HK-2 (cell line): ENCODE measurements around the gene ARHGAP36.

Experiments
- DNase-seq: peaks from one replicate; pipeline ENCODE4 v3.0.0-alpha.2; 2018; ENCODE audit not compliant: unreplicated experiment

The ARHGAP36 gene, protein sequence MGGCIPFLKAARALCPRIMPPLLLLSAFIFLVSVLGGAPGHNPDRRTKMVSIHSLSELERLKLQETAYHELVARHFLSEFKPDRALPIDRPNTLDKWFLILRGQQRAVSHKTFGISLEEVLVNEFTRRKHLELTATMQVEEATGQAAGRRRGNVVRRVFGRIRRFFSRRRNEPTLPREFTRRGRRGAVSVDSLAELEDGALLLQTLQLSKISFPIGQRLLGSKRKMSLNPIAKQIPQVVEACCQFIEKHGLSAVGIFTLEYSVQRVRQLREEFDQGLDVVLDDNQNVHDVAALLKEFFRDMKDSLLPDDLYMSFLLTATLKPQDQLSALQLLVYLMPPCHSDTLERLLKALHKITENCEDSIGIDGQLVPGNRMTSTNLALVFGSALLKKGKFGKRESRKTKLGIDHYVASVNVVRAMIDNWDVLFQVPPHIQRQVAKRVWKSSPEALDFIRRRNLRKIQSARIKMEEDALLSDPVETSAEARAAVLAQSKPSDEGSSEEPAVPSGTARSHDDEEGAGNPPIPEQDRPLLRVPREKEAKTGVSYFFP

DNA sequence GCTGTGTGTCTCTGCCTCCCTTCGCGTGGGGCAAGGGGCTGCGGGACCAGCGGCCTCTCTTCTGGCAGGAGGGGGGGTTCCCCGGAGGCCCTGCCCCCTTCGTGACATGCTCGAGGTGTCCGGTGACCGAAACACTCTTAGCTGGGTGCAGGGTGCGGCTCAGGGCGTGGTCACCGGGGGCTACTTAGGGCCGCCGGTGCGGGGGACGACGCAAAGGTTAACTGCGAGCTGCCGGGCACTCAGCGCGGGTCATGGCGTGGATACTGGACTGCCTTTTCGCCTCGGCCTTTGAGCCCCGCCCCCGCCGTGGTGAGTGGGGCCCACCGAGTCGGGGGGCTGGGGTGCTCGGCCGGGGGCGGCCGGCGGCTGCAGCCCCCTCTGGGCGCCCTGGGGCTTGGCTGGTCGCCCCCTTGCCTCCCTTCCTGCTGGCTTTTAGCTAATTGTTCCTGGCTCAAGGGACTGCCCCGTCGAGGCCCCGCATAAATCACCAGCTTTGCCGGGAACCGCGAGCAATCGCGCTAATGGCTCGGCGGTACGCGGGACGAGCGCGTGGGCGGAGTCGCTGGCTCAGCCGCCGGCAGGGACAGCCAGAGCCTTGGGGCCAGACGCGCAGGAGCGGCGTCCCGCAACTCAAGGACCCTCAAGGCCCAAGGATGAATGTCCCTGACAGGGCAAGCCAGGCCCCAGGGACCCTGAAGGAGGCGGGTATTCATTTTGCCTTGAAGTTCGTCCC, at the start of gene ARHGAP36:
Gene ARHGAP36 (plus strand): TSS at position 211 of the 733 bp plus-strand sequence. CDS start 23,320 bp downstream, outside the sequence.
- no peak for DNase-seq

DNA sequence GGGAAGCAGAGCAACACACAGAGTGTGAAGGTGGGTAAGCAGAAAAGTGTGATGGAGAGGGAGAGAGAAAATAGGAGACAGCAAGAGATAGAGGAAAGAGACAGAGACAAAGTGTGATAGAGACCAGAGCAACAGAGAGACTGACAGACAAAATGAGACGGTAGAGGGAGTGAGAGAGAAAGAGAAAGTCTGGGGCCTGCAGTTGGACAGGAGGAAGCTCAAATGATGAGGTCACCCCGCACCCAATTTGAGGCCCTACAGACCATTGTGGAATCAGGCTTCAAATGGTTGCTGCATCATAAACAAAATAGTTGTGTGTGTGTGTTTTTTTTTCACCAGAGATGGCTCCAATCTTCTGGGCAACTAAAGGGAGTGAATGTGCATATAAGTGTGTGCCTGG, 48.0 kb upstream of the ARHGAP36 start:
- DNase-seq: no peak

DNA sequence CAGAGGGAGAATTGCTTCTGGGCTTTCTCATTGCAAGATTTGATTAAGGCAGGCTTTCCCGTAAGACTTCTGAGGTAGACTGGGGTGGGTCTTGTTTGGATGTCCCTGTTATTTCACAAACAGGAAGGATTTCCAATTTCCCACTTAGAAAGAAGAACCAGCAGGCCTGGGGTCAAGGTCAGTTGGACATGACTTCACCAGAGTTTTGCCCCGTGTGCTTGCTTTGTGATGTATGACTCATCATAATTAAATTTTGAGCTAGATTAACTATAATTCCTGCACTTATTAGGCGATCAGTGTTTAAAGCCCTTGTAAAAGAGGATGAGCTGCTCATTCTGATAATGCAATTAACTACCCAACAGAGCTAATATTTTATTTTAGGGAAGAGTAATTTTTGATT, 32.8 kb upstream of the ARHGAP36 start:
- DNase-seq: no peak

DNA sequence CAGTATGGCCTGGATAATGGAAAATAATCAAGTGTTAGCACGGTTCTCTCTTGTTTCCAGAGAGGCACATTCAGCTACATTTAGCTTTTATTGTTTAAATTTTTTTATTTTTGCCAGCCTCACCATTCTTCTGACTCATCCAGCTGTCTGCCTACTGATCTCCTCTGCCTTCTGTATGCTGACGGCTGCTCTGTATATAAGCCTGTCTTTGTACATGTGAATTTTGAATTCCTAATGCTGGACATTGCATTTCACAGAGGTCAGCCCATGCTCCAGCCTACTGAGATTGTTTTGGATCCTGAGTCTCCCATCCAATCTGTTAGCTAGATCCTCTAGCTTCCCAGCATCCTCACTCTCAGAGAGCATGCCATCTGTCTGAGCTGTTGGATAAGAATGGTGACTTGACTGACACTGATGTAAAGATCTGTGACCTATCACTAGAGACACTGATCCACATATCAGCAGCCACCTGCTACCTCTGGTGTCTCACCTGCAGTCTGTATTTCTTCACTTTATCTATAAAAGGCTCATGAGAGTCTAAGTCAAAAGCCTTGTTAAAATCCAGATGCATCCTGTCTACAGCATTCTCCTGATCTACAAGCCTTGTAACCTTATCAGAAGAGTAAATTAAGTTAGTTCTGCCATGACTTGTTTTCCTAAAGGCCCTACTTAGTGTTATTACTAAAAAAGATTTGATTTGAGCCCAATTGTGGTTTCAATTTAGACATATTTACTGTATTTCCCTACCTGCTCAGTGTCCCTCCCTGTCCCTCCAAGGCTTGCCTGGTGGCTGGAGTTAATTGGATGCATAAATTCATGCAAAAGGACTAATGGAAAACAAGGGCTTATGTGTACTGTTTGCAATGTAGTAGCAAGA, 25.6 kb upstream of the ARHGAP36 start:
- DNase-seq: no peak

DNA sequence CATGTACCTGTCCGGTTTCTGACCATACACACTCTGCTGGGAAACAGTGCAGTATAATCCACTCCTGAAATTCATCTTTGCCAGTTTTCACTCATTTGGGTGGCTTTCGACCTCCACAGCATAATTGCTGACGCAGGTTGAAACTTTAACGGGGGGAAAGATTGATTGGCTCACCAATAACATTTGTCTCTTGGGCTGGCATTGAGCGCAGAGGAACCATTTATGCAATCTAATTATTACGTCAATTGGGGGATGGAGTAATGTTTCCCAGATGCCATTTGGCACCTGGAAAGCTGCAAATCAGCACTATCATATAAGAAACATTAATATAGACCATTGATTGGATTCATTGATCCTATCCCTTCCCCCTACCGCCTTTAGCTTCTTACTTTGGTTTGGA, 24.1 kb upstream of the ARHGAP36 start:
- no peak for DNase-seq

DNA sequence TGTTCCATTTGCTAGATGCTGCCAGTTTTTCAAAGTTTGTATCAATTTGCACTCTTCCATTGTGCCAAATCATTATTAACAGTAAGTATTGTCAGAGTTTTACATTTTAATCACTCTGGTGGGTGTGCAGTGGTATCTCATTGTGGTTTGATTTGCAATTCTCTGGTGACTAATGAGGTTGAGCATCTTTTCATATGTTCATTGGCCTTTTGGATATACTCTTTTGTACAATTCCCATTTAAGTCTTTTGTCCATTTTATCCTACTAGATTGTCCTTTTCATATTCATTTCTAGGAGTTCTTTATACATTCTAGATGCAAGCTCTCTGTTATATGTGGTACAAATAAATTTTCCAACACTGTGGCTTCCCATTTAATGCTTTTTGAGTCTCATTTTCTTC, 17.4 kb upstream of the ARHGAP36 start:
- DNase-seq: no peak

DNA sequence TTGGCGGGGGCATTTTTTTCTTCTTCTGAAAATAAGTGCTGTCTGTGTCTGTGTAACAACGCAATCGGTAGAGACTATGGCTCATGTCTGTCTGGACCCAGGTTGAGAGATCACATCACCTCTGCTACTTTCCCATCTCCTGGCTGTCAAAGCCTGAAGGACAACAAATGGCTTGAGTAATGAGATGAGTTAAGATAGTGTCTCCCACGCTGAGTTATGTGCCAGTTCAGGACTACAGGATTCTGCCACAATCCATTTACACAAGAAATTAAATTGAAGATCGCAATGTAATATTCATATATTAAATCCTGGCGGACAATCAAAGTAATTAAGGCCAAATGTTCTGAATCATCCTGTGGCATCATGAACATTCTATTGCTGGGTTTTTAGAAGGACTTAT, 16.5 kb upstream of the ARHGAP36 start:
- DNase-seq: no peak

DNA sequence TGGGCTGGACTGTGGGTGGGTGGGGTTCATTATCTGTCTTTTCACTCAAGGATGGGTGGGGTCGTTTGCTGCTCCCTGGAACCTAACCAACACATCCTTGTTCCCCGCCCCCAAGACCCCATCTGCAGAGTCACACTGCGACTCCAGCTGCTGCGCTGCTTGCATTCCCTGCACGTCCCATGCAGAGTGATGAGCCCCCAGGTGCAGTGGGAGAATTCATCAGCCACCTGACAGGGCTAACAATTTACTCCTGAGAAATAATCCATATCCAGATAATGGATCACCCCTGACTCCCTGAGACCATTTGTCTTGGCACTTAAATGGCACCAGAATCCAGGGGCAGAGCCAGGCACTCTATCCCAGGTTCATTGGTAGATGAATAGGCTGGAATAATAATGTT, 12.4 kb upstream of the ARHGAP36 start:
- DNase-seq: no peak

DNA sequence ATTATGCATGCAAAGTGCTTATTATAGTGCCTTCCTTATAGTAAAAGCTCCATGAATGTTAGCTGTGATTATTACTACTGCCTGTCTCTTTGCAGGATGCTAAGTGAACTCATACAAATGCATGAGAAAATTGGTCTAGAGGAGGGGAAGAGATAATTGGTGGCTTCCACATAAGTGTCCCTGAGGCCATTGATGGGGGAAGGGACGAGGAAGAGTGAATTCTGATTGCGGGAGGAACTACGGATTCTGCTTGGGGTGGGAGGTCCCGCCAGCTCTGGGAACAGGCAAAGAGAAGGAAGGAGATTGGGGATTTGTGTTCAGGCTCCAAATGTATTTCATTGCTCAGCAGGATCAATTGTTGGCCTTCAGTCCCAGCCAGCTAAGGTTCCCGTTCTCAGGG, 11.6 kb upstream of the ARHGAP36 start:
- no peak for DNase-seq

DNA sequence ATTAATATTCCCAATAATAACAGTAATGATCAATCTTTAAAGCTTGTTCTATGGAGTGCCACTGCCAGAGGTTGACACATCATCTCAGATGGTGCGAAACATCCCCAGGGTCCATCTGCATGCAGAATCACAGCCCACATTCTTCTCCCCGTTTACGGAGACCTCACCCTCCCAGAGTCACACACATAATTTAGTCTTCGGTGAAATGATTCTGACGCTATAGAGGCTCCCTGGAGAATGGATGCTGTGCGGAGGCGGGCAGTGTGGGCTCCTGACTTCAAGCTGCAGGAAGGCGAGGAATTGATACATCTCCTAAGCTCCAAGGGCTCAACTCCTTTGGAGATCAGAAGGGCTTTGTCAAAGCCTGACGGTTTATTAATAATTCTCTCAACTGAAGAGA, 11.0 kb upstream of the ARHGAP36 start:
- DNase-seq: no peak

DNA sequence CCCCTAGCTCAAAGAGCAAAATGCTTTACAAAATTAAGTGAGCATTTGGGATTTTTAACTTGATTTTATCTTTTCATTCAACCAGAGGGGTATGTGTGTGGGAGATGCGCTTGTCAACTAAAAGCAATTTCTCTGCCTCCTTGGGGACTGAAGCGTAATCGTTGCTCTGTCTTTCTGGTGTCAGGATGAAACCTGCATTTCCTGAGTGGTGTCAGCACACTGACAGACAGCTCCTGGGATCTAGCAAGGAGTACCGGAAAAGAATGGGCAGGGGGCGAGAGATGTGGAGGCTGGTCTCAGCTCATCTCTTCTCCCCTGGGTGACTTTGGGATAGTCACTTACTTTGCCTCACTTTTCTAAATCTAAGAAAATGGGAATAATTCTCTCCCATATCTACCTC, 5.1 kb upstream of the ARHGAP36 start:
- no peak for DNase-seq

DNA sequence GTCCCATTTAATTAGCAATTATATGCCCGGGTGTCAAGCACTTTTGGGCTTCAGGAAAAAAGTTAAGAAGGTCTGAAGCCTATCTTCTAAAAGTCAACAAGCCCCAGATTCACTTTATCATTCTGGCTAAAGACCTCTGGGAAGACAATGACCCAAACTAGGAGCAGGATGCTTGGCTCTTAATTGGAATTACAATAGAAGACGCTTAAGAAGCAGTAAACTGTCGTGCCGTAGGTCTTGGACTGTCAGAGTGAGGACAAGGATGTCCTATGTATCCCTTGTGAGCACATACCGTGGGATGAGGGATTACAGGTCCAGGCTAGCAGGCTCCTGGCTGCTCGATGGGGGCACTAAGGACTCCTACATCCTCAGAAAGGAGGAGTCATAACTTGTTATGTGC, 3.2 kb upstream of the ARHGAP36 start:
- no peak for DNase-seq

DNA sequence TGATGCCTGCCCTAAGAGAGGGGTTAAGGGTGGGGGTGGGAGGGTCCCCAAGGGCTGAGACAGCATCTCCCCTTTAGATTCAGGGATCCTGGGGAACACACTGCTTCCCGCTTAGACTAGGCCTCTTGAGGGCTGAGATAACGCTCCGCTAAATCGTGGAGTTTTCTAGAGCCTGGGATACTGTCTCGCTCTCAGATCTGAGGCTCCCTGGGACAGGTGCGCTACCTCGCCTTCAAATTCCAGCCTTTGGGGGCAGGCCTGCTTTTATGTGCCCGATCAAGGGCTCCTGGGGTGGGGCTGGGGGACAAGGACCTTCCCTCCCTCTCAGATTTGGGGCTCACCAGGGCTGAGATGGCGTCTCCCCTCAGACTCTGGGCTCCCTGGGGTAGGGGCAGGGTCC, 440 bp upstream of the ARHGAP36 start:
- DNase-seq: no peak

DNA sequence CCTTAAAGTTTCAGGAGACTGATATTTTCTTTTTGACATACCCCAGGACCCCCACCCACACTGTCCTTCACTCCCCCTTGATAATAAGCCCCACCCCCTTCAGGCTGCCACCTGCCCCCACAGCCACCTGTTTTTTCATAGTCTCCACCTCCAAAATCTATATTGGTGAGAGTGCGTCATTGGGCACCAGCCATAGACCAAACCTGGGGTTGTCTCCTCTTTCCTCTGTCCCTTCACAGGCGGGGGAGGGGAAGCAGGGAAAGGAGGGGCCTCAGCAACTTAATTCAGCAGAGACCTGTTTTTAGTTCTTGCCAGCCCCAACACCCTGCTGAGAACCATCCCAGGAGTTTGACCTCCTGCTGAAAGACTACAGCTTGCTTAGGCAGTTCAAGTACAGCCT, 1.1 kb downstream of the ARHGAP36 start:
- DNase-seq: no peak

DNA sequence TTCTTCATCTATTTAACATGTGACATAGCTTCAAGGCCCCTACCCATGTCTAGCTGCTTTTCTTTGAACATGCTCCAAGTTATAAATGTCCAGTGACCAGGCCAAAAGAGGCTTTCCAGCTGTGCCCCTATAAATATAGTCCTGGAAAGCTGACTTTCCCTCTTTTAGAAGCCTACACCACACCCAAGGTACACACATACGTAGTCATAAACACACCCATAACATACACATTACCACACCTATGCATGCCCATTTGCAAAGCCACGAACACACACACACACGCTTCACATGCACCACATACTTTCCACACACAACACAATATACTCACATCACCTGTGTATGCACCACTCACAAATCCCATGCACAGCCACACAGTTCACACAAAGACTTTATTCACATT, 2.0 kb downstream of the ARHGAP36 start:
- DNase-seq: no peak

DNA sequence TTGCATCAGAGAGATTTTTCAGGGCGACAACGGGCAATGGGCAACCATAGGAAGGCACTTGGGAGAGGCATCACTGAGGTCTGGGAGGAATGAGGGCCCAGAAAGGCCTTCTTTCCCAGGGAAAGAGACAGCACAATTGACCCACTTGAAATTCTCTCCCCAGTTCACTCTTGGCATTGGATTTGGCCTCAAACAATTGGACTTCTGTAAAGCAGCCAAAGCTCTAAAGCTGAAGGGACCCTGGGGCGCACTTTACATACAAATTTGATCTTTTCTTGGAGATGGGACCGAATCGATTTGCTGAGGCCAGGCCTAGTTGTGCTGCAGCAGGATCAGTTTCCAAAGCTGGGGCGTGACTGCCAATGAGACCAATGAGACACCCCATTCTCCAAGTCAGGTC, 3.2 kb downstream of the ARHGAP36 start:
- DNase-seq: no peak

DNA sequence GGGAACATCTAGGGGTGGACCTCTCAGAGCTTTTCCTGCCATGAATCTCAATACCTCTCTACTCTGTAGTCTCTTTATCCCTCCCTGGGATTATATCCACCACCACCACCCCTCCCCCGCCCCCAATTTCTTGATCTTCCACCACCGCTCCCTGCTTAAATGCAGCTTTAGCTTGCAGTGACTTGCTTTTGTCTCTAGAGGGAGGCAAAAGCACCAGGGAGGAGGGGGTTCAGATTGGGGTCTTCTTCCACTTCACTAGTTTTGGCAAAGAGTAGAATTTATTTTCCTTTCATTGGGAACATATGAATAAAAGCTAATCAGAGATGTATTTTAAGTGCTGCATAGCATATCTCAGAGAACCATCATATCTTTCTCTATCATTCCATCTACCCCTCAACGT, 5.5 kb downstream of the ARHGAP36 start:
- DNase-seq: no peak

DNA sequence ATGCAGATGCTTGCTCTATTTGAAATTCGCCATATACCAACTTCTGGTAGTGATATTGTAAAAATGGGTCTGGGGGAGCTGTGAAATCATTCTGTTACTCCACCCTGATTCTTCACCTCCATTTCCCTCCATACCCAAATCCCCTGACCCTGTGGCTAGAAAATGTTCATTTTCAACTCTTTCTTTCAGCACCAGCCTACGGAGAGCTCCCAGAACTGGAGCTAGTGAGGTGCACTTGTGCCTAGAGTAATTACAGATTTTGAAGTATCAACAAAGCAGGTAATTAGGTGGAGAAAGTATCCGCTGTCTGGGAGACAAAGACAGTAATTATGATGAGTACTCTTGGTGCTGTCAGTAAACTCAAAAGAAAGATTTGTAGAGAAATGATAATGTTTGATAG, 8.1 kb downstream of the ARHGAP36 start:
- DNase-seq: no peak

DNA sequence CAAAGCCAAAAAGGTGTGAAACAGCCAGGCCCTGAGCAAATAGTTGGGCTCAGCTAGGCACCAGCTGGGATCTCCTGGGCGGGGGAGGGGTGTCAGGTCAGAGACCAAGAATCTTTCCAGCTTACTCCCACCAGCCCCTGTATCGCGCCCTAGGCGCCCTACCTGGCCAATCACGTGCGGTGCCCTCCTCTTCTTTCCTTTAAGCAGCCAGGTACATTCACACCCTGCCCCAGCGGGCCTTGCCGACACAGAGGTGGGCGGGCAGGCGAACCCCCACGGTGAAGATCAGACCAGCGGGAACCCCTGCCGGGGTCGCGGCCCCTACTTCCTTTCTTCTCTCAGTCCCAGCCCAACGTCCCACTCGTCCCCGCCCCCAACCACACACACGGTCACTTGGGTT, 9.1 kb downstream of the ARHGAP36 start:
- DNase-seq: no peak

DNA sequence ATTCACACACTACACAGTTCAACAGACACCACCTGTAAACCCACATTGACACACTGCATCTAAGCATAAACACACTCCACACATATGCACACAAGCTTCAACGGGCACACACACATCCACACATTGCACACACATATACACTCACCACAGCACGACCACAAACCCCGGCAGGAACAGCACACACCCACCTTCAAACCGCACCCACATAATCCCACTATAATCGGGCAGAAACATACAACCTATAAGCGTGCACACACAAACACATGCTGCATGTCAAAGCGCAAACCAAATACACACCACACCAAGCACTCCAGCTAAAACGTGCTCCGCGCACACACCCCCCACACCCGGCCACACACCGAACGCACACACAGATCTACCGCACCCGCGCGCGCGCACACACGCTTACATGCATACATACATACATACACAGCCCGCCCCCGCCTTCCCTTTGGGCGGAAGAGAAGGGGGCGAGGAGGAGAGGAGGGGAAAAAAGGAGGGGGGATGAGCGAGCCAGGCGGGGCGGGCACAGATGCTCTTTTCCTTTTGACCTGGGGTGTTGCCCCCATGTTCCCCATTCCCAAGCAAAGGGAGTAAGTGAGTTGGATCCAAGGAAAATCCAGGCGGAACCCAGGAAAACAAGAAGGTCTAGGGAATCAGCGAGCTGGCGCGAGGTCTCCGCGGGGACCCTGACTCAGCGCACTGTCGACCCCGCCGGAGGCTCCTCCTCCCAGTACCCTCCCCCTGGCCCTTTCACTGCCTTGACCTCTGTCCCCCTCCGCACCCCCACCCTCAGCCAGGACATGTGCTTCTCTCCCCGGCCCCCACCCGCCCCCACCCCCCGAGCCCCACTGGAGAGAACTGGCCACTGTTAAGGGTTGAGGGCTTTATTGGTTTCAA, 9.9 kb downstream of the ARHGAP36 start:
- DNase-seq: no peak
